Endometrial microvascular endothelial cells (primary cell): Measurements from ENCODE around the gene LRRC45. TPM values are rescaled to one million over a fixed set of nuclear protein-coding genes. Genes with fewer than 3 reads are reported as not detected.

Experiments
- in situ Hi-C: cut with HindIII; loops from 2 replicates; pipeline ENCODE4 v1.10.0; 2017; ENCODE audit warnings: low sequenced_read_pairs, low pct_unique_long_range_greater_than_20kb; ENCODE audit errors: inconsistent ontology term
- total RNA-seq: library from RNA; depleted of rRNA; stranded (reverse); fragments of >200 nt; gene quantifications from one replicate; pipeline ENCODE4 v1.2.3, GENCODE V29; 2015; ENCODE audit errors: inconsistent ontology term

The LRRC45 gene
- total RNA-seq, 1 donor from 2014 or later: 23.0 TPM

DNA sequence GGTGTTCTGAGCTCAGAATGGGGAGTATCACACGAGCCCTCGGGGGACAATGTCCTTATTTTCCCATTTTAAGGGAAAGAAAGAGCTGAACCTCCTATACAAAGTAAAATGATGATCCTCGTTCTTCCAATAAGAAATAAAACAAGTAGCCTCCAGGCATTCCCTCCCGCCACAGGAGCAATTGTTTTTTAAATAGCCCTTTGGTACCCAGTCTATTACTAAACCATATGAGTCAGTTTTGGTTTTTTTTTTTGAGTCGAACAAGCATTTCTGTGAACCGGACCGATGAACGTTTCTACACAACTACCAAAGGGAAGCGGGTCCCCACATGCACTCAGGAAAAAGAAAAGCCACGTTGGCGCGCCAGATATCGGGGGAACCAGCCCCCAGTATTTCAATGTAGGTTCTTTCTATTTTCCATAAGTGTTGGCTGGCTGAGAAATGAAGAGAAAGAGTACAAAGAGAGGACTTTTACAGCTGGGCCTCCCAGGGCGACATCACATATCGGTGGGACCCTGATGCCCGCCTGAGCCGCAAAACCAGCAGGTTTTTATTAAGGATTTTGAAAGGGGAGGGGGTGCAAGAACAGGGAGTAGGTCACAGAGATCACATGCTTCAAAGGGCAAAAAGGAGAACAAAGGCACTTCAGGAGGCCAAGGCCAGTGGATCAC lies 18.2 kb downstream of the LRRC45 start:
- in situ Hi-C loops: no loop called here

GRCh38 chr17:82042649-82043048 lies 19.5 kb downstream of the LRRC45 start:
- in situ Hi-C loops: no loop called here

GRCh38 chr17:82043507-82043906 lies 20.4 kb downstream of the LRRC45 start:
- in situ Hi-C loops: no loop called here

GRCh38 chr17:82045936-82046484 lies 22.9 kb downstream of the LRRC45 start:
- in situ Hi-C loops: no loop called here

- in situ Hi-C loops: no loop called here
These were observed 23.8 kb downstream of the LRRC45 start for GRCh38 chr17:82046903-82047302.

- in situ Hi-C loops: no loop called here
These were observed 24.3 kb downstream of the LRRC45 start for GRCh38 chr17:82047379-82047778.

GRCh38 chr17:82047914-82048570 lies 24.9 kb downstream of the LRRC45 start:
- in situ Hi-C loops: no loop called here

DNA sequence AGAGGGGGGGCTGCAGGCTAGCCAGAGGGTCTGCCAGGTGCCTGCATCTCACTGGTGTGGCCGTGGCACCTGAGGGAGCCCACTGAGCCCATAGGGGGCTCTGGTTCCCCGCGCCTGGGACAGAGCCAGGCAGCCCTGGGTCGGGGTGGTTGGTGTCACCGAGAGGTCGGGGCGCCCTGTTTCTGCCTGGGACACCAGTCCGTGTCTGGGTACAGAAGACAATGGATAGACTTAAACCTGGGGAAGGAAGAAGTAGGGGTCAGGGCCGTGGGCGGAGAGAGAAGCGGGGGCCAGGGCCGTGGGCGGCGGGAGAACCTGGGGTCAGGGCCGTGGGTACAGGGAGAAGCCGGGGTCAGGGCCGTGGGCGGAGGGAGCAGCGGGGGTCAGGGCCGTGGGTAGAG lies 25.5 kb downstream of the LRRC45 start:
- in situ Hi-C loops: no loop called here

DNA sequence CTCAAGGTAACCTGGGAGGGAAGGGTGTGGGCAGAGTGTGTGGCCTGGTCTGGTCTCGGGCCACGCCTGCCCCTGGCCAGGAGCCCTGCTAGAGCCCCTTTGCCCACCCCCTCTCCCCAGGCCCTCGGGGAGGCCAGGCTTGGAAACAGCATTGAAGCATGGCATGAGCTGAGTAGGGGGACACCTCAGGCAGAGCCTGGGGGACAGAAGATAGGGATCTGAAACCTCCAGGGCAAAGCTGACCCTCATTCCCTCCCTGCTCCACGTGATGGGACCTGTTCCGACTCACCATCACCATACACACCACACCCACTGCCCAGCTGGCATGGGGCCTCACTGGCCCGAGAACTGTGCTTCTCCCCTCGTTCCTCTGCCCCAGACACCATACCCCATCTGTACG lies 26.0 kb downstream of the LRRC45 start:
- in situ Hi-C loops: no loop called here

DNA sequence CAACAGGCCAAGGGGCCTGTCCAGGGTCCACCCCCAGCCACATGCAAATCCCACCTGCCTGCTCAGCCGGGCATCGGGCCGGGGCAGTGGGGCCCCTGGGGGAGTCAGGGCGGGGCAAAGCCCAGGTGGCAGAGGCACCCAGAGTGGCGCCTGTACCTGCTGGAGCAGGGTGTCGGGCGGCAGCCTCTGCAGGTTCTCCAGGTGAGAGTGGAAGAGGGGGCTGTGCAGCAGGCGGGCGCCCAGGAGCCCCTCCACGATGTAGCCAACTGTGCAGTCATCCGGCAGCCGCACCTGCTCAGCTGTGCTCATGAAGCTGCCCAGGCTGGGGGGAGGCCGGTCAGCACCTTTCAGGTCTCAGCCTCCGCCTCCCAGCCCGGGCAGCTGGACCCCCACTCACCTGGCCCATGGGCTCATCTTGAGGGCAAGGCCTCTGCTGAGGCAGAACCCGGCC lies 26.4 kb downstream of the LRRC45 start:
- in situ Hi-C loops: no loop called here

- in situ Hi-C loops: no loop called here
These were observed 27.2 kb downstream of the LRRC45 start for GRCh38 chr17:82050152-82050760.

- in situ Hi-C loops: no loop called here
These were observed 27.9 kb downstream of the LRRC45 start for GRCh38 chr17:82050761-82051641.

- in situ Hi-C loops: no loop called here
These were observed 28.9 kb downstream of the LRRC45 start, which contains the start of the genes GPS1 and RFNG for GRCh38 chr17:82051776-82052637. TSS of gene GPS1 (plus strand) at chr17:82051898. CDS start at chr17:82051932, 34 bp downstream. TSS of gene RFNG (minus strand) at chr17:82051811. CDS start at chr17:82051766, 45 bp downstream.

GRCh38 chr17:82052638-82053059 lies 29.5 kb downstream of the LRRC45 start:
- in situ Hi-C loops: no loop called here

GRCh38 chr17:82053130-82053529 lies 30.0 kb downstream of the LRRC45 start:
- in situ Hi-C loops: no loop called here

GRCh38 chr17:82053556-82054263 lies 30.6 kb downstream of the LRRC45 start:
- in situ Hi-C loops: no loop called here

DNA sequence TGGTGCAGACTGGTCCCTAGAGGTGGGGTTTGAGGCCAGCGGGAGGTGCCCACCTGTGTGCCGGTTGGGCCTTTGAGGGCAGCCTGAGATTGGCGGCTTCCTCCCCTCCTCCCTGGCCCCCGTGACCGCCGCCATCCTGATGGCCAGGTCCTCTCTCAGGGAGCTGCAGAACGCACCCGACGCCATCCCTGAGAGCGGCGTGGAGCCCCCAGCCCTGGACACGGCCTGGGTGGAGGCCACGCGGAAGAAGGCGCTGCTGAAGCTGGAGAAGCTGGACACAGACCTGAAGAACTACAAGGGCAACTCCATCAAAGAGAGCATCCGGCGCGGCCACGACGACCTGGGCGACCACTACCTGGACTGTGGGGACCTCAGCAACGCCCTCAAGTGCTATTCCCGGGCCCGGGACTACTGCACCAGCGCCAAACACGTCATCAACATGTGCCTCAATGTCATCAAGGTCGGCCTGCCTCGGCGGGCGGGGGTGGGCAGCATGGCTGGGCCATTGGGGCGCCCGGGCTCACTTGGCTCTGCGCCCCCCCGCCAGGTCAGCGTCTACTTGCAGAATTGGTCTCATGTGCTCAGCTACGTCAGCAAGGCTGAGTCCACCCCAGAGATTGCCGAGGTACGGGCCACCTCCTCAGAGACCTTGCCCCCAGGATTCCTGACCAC lies 31.4 kb downstream of the LRRC45 start:
- in situ Hi-C loops: no loop called here
